Esophagus (tissue), 2 donors: ENCODE data around the gene ZNF264. TPM values are rescaled to one million over a fixed set of nuclear protein-coding genes. Genes with fewer than 3 reads are reported as not detected.

Experiments used
- H3K27ac ChIP-seq, 2 donors: one replicate each; pipeline ENCODE4 v1.5.1; 2013; ENCODE audit warnings: low read depth in 2 of 2, mild to moderate bottlenecking in 2 of 2, inconsistent platforms in 1 of 2, low read length in 1 of 2, moderate library complexity in 1 of 2
- H3K27me3 ChIP-seq, 2 donors: one replicate each; pipeline ENCODE4 v1.6.1; 2013; ENCODE audit warnings: low read length in 2 of 2, control low read depth in 1 of 2, mild to moderate bottlenecking in 1 of 2; ENCODE audit not compliant: insufficient read depth in 2 of 2, control insufficient read depth in 1 of 2
- H3K36me3 ChIP-seq, 2 donors: one replicate each; pipeline ENCODE4 v1.6.1; 2013; ENCODE audit warnings: low read length in 1 of 2; ENCODE audit not compliant: control insufficient read depth in 2 of 2, insufficient read depth in 2 of 2
- H3K4me1 ChIP-seq, 2 donors: one replicate each; pipeline ENCODE4 v1.6.1; 2013; ENCODE audit warnings: low read length in 1 of 2; ENCODE audit not compliant: control insufficient read depth in 2 of 2, insufficient read depth in 2 of 2
- H3K4me3 ChIP-seq, 2 donors: one replicate each; pipeline ENCODE4 v1.5.1; 2013; ENCODE audit warnings: low read length in 2 of 2, mild to moderate bottlenecking in 2 of 2, low read depth in 1 of 2, moderate library complexity in 1 of 2
- H3K9me3 ChIP-seq, 2 donors: one replicate each; pipeline ENCODE4 v1.6.1; 2013; ENCODE audit warnings: mild to moderate bottlenecking in 2 of 2, low read depth in 1 of 2, low read length in 1 of 2, moderate library complexity in 1 of 2; ENCODE audit not compliant: control insufficient read depth in 2 of 2, insufficient read depth in 1 of 2
- WGBS, 2 donors: extraction: QIAGEN DNeasy Blood & Tissue Kit; methylation state at CpG; one replicate each; pipeline ENCODE4 v1.1.7; 2013; 5-methylcytosine and 5-hydroxymethylcytosine counted together
- polyA plus RNA-seq, 2 donors: library from polyadenylated mRNA; stranded (reverse); fragments of 200-250 nt; gene quantifications; one replicate each; pipeline ENCODE4 v1.2.3, GENCODE V29; 2013
- donor health status: healthy with polysubstance abuse.
- donor health status: Bipolar disorder and iron deficiency.

ZNF264 gene
- polyA plus RNA-seq, 2 donors, result 4.5 to 5.6 TPM

DNA sequence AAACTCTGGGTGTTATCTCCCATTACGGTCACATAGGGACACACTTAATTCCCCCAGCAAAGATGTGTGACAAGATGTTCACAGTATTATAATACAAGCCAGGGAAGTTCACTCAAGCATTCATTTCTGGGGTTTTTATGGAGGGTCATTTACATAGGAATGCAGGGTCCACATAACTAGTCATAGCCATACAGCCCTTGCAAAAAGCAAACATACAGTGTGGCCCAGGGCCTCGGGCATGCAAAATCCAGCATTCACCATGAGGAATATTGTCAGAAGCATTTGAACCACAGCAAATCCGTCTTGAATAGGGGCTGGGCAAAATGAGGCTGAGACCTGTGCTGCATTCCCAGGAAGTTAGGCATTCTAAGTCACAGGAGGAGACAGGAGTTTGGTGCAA lies 76.0 kb downstream of the ZNF264 start:
- Histone ChIP-seq H3K4me1 (no peaks in the 10 kb centered on the region), H3K27me3 (no peaks in the 10 kb centered on the region), H3K9me3 (no peaks in the 10 kb centered on the region), H3K36me3 (no peaks in the 10 kb centered on the region), H3K27ac (no peak overlapping the region), H3K4me3 (no peak overlapping the region)
- 79 to 88% methylated on average over 3 of the region's 3 CpGs for WGBS, 2 donors

DNA sequence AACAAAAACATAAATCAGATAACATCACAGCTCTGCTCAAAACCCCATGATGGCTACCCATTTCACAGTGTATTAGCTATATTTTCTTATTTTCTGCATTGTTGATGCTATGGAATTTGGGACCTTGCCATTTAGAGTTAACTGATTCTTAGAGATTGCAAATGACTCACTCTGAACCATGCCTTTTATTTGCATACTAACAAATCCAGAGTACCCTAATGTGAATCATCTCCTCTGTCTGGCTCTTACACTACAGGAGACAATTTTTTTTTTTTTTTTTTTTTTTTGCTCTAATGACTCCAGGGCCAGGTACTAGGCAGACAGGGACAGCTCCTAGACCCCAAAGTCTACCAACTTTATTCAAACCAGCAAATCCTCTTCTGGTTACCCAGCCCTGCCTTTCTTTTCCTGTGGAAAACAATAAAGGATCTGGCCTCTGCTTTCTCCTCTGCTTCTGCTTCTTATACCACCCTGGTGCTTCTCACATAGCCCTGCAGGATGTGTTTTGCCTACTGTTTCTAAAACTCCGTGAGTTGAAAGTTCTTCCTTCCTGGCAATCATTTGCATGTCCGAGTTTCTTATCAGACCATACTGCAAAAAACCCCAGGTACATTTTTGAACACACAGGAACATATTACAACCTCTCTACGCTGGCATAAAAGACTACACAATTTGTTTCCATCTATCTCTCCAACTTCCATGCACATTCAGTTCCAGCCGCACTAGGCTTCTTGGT lies 78.4 kb downstream of the ZNF264 start:
- H3K4me3 ChIP-seq, result no peak overlapping the region
- H3K4me1 ChIP-seq, result no peaks in the 10 kb centered on the region
- H3K36me3 ChIP-seq, result no peaks in the 10 kb centered on the region
- no peaks in the 10 kb centered on the region for H3K27me3 ChIP-seq
- no peaks in the 10 kb centered on the region for H3K9me3 ChIP-seq
- WGBS, 2 donors, result 76 to 86% methylated on average over 4 of the region's 4 CpGs
- no peak overlapping the region for H3K27ac ChIP-seq

DNA sequence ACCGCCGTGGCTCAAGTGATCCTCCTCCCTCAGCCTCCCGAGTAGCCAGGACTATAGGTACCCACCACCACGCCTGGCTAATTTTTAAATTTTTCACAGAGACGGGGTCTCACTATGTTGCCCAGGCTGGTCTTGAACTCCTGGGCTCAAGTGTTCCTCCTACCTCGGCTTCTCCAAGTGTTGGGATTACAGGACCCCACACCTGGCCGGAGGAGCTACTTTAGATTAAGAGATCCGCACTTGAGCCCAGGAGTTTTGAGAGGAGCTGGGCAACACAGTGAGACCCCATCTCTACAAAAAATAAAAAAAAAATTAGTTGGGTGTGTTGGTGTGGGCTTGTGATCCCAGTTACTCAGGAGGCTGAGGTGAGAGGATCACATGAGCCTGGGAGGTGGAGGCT lies 80.0 kb downstream of the ZNF264 start:
- H3K4me1 ChIP-seq, result no peaks in the 10 kb centered on the region
- 97 to 99% methylated on average over 8 of the region's 8 CpGs for WGBS, 2 donors
- no peak overlapping the region for H3K4me3 ChIP-seq
- H3K27ac ChIP-seq, result no peak overlapping the region
- H3K36me3 ChIP-seq, result no peaks in the 10 kb centered on the region
- H3K9me3 ChIP-seq, result no peaks in the 10 kb centered on the region
- H3K27me3 ChIP-seq, result no peaks in the 10 kb centered on the region

Other genes starting within 250 kb of the ZNF264 start
- gene USP29, start 71.5 kb upstream of the ZNF264 start, polyA plus RNA-seq, result not detected
- not detected for gene ZIM3, start 46.3 kb upstream of the ZNF264 start, polyA plus RNA-seq
- gene DUXA, start 24.0 kb upstream of the ZNF264 start, polyA plus RNA-seq, result not detected
- gene AURKC, start 39.5 kb downstream of the ZNF264 start, polyA plus RNA-seq, result under 1 TPM; 0.49 to 0.92 TPM
- under 1 TPM; 0.73 to 0.76 TPM for gene ZNF805, start 49.1 kb downstream of the ZNF264 start, polyA plus RNA-seq
- 1 to 10 TPM in 1 of 2 donors, under 1 TPM in 1; 0.75 to 3.8 TPM for gene ZNF460, start 89.0 kb downstream of the ZNF264 start, polyA plus RNA-seq
- 1 to 10 TPM; 1.4 to 2.6 TPM for gene ZNF543, start 129.0 kb downstream of the ZNF264 start, polyA plus RNA-seq
- gene ZNF304, start 159.8 kb downstream of the ZNF264 start, polyA plus RNA-seq, result 1 to 10 TPM; 2.2 to 3.0 TPM
- gene TRAPPC2B, start 172.1 kb downstream of the ZNF264 start, polyA plus RNA-seq, result 10 to 100 TPM; 19.6 to 25.8 TPM
- 1 to 10 TPM; 1.3 to 2.7 TPM for gene ZNF547, start 172.1 kb downstream of the ZNF264 start, polyA plus RNA-seq
- 1 to 10 TPM; 4.1 TPM for gene ZNF548, start 198.4 kb downstream of the ZNF264 start, polyA plus RNA-seq
- 1 to 10 TPM; 2.2 to 3.2 TPM for gene ZNF17, start 219.7 kb downstream of the ZNF264 start, polyA plus RNA-seq
- 1 to 10 TPM; 2.6 to 6.4 TPM for gene ZNF749, start 243.8 kb downstream of the ZNF264 start, polyA plus RNA-seq